ENCODE results near the gene KLKB1. TPM values are rescaled to one million over a fixed set of nuclear protein-coding genes. Genes with fewer than 3 reads are reported as not detected.

Gene KLKB1
- total RNA-seq, 1 donor from 2014 or later: 0.46 TPM

DNA sequence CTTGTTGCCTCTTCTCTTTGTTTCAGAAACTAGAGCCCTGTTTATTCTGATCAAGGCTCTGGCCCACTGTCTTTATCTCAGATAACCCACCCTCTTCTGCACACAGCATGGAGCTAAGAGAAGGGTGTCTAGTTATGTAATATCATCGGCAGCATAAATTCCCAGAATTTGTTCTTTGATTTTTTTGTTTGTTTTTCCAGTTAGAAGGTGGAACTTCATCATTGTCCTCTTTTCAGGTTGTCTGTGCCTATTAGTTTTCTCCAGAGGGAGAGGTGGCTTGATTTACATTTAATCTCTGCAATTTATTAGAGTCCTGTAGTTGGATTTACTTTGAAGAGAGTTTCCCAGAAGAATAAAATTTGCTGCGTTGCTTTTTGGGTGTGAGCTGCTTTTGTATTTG, 23.5 kb downstream of the KLKB1 start:
- Mint-ChIP-seq H3K36me3 (ENCODE audit: low read depth, unreplicated experiment) (peaks cover 8% of the 10 kb centered on the region), H3K4me3 (ENCODE audit: unreplicated experiment) (no peak overlapping the region), H3K27me3 (ENCODE audit: unreplicated experiment) (peaks cover 8% of the 10 kb centered on the region), H3K9me3 (ENCODE audit: unreplicated experiment) (no peaks in the 10 kb centered on the region), H3K4me1 (ENCODE audit: unreplicated experiment) (peaks cover 8% of the 10 kb centered on the region), H3K27ac (ENCODE audit: unreplicated experiment) (no peak overlapping the region)
- TF ChIP-seq, protein P1, sequence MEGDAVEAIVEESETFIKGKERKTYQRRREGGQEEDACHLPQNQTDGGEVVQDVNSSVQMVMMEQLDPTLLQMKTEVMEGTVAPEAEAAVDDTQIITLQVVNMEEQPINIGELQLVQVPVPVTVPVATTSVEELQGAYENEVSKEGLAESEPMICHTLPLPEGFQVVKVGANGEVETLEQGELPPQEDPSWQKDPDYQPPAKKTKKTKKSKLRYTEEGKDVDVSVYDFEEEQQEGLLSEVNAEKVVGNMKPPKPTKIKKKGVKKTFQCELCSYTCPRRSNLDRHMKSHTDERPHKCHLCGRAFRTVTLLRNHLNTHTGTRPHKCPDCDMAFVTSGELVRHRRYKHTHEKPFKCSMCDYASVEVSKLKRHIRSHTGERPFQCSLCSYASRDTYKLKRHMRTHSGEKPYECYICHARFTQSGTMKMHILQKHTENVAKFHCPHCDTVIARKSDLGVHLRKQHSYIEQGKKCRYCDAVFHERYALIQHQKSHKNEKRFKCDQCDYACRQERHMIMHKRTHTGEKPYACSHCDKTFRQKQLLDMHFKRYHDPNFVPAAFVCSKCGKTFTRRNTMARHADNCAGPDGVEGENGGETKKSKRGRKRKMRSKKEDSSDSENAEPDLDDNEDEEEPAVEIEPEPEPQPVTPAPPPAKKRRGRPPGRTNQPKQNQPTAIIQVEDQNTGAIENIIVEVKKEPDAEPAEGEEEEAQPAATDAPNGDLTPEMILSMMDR (IDR thresholded peaks at IDR 0.05; ENCODE audit: unreplicated experiment): no peak
- no peak for DNase-seq (ENCODE audit: low spot score)

DNA sequence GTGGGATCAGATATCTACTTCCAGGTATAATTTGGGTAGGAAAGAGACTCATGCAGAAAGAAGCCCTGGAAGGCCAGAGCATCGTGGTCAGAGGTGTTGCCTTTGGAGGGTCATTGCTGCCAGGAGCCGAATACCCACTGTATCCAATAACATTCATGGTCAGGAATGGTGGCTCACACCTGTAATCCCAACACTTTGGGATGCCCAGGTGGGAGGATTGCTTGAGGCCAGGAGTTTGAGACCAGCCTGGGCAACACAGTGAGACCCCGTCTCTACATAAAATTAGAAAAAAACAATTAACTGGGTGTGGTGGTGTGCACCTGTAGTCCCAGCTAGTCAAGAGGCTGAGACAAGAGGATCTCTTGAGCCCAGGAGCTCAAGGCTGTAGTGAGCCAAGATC, 27.8 kb downstream of the KLKB1 start:
- DNase-seq (ENCODE audit: low spot score): no peak
- Mint-ChIP-seq H3K9me3 (ENCODE audit: unreplicated experiment) (no peaks in the 10 kb centered on the region), H3K27ac (ENCODE audit: unreplicated experiment) (no peak overlapping the region), H3K36me3 (ENCODE audit: low read depth, unreplicated experiment) (no peaks in the 10 kb centered on the region), H3K27me3 (ENCODE audit: unreplicated experiment) (peaks cover 3% of the 10 kb centered on the region), H3K4me1 (ENCODE audit: unreplicated experiment) (peaks cover 8% of the 10 kb centered on the region), H3K4me3 (ENCODE audit: unreplicated experiment) (no peak overlapping the region)
- TF ChIP-seq, protein P1 (IDR thresholded peaks at IDR 0.05; ENCODE audit: unreplicated experiment): no peak

DNA sequence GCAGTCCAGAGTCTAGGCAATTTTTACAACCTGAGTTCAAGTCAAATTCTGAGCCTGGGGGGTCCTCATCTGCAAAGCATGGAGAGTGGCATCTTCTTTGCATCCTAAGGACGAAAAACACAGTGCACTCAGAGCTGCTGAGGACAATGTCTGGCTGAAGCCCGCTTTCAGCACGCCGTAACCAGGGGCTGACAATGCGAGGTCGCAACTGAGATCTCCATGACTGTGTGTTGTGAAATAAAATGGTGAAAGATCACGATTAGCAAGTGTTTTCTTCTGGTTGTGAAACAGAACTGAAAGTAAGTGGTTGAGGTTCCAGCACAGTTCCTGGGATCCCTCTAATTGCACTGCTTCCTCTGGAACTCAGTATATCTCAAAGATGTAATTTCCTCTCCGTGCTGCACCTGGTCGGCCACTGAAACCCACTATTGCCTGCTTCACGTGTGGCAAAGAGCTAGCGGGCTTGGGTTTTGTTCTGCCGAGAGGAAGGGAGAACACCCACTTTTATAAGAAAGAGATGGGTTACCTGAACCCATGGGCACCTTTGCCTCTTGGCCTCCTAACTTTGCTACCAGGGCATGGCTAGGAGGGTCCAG, 31.0 kb downstream of the KLKB1 start:
- H3K4me1 Mint-ChIP-seq (ENCODE audit: unreplicated experiment): peaks cover 8% of the 10 kb centered on the region
- H3K27me3 Mint-ChIP-seq (ENCODE audit: unreplicated experiment): peaks cover 3% of the 10 kb centered on the region
- no peak overlapping the region for H3K27ac Mint-ChIP-seq (ENCODE audit: unreplicated experiment)
- no peaks in the 10 kb centered on the region for H3K36me3 Mint-ChIP-seq (ENCODE audit: low read depth, unreplicated experiment)
- TF ChIP-seq, protein P1 (IDR thresholded peaks at IDR 0.05; ENCODE audit: unreplicated experiment): no peak
- no peak overlapping the region for H3K4me3 Mint-ChIP-seq (ENCODE audit: unreplicated experiment)
- H3K9me3 Mint-ChIP-seq (ENCODE audit: unreplicated experiment): no peaks in the 10 kb centered on the region
- DNase-seq (ENCODE audit: low spot score): no peak

DNA sequence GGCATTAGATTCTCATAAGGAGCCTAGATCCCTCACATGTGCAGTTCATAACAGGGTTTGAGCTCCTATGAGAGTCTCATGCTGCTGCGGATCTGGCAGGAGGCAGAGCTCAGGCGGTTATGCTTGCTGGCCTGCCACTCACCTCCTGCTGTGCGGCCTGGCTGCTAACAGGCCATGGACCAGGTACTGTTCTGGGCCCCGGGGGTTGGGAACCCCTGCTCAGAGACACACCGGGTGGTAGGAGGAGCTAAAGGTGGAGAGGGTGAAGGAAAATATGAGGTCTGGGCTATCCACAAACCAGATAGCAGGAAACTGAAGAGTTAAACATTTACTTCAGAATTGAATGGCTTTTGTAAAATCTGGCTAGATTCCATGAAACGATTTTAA, 32.8 kb downstream of the KLKB1 start:
- H3K9me3 Mint-ChIP-seq (ENCODE audit: unreplicated experiment): no peaks in the 10 kb centered on the region
- TF ChIP-seq, protein P1 (IDR thresholded peaks at IDR 0.05; ENCODE audit: unreplicated experiment): no peak
- DNase-seq (ENCODE audit: low spot score): no peak
- H3K36me3 Mint-ChIP-seq (ENCODE audit: low read depth, unreplicated experiment): no peaks in the 10 kb centered on the region
- H3K4me3 Mint-ChIP-seq (ENCODE audit: unreplicated experiment): no peak overlapping the region
- H3K4me1 Mint-ChIP-seq (ENCODE audit: unreplicated experiment): no peaks in the 10 kb centered on the region
- H3K27me3 Mint-ChIP-seq (ENCODE audit: unreplicated experiment): no peaks in the 10 kb centered on the region
- no peak overlapping the region for H3K27ac Mint-ChIP-seq (ENCODE audit: unreplicated experiment)

DNA sequence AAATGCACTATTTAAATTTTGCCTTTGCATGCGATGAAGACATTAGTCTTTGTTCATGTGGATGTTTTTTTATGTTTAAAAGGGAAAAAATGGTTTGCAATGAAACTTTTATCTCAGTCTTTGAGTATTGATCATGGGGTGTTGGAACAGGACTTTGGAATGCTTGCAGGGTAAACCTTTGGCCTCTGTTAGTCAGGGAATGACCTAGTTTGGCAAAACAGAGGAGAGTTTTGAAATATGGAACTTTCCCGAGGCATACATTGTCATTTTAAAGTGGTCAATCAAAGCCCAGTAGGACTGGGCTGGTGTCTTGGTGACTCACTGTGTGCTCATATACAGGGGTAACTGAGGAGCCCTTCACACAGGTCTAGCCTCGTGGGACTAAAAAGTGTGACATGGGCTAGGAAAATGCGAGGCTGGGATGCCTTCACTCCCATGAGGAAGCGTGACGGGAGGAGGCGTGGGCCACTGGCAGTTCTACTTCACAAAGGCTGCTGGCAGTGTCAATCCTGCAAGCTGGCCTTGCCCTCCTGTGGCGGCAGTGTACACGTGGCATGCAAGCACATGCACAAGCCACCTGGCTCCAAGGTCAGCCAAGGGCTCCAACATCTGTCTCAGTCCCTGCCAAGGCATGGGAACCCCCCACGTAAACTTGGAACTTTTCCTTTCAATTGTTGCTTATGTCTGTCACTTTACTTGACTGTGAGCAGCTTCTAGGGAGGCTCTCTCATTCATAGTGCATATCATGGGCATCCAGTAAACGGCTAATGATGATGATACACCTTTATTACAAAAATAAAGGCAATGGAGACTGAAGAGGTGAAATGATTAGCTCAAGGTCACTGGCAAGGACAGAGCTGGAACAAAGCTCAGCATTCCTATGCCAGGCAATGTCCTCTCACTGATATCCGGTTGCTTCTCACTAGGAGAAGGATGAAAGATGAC, 33.5 kb downstream of the KLKB1 start:
- Mint-ChIP-seq H3K9me3 (ENCODE audit: unreplicated experiment) (no peaks in the 10 kb centered on the region), H3K27ac (ENCODE audit: unreplicated experiment) (no peak overlapping the region), H3K4me1 (ENCODE audit: unreplicated experiment) (no peaks in the 10 kb centered on the region), H3K4me3 (ENCODE audit: unreplicated experiment) (no peak overlapping the region), H3K27me3 (ENCODE audit: unreplicated experiment) (no peaks in the 10 kb centered on the region), H3K36me3 (ENCODE audit: low read depth, unreplicated experiment) (no peaks in the 10 kb centered on the region)
- DNase-seq (ENCODE audit: low spot score): no peak
- TF ChIP-seq, protein P1 (IDR thresholded peaks at IDR 0.05; ENCODE audit: unreplicated experiment): no peak
